Putamen (tissue), 1 donor: ENCODE data around the gene JDP2.
"Not testable (repeated sequence)": the region's sequence is repeated elsewhere in the genome, so short reads cannot be mapped to it uniquely, and the experiment has no call there.

ENCODE experiments used
- DNase-seq: peaks from one replicate; pipeline ENCODE4 v3.0.0-alpha.2; 2016; ENCODE audit warnings: low spot score

JDP2 gene

GRCh38 chr14:75456069-75456996 is 28.5 kb downstream of the JDP2 start:
- no peak for DNase-seq

GRCh38 chr14:75456997-75457335 is 29.1 kb downstream of the JDP2 start:
- peak; percentile 37 for DNase-seq

- DNase-seq = no peak
These were observed 29.9 kb downstream of the JDP2 start for GRCh38 chr14:75457648-75458165.

GRCh38 chr14:75458305-75458704 is 30.5 kb downstream of the JDP2 start:
- no peak for DNase-seq

GRCh38 chr14:75459099-75459741 is 31.4 kb downstream of the JDP2 start:
- peak; percentile 50 for DNase-seq

GRCh38 chr14:75459791-75460190 is 32.0 kb downstream of the JDP2 start:
- DNase-seq = no peak

- DNase-seq = no peak
These were observed 32.6 kb downstream of the JDP2 start for GRCh38 chr14:75460394-75460793.

- no peak for DNase-seq
These were observed 33.5 kb downstream of the JDP2 start for GRCh38 chr14:75461303-75461702.

- DNase-seq = no peak
These were observed 34.0 kb downstream of the JDP2 start for GRCh38 chr14:75461755-75462349.

- DNase-seq = no peak
These were observed 36.8 kb downstream of the JDP2 start for GRCh38 chr14:75464626-75465025.

- no peak for DNase-seq
These were observed 39.9 kb downstream of the JDP2 start for GRCh38 chr14:75467763-75468162.

- no peak for DNase-seq
These were observed 41.3 kb downstream of the JDP2 start for GRCh38 chr14:75469164-75469563.

- DNase-seq = no peak
These were observed 41.9 kb downstream of the JDP2 start for GRCh38 chr14:75469606-75470237.

- DNase-seq = no peak
These were observed 42.5 kb downstream of the JDP2 start for GRCh38 chr14:75470238-75470797.

- DNase-seq = no peak
These were observed 43.2 kb downstream of the JDP2 start for GRCh38 chr14:75471059-75471458.

- not testable (repeated sequence) for DNase-seq
These were observed 46.3 kb downstream of the JDP2 start for GRCh38 chr14:75474127-75474526.

GRCh38 chr14:75476274-75476995 is 48.6 kb downstream of the JDP2 start:
- DNase-seq = no peak

GRCh38 chr14:75477881-75478280 is 50.1 kb downstream of the JDP2 start:
- no peak for DNase-seq

GRCh38 chr14:75479770-75480600 is 52.2 kb downstream of the JDP2 start:
- no peak for DNase-seq

- no peak for DNase-seq
These were observed 54.5 kb downstream of the JDP2 start for GRCh38 chr14:75482366-75482765.
